Thoracic aorta (tissue), 2 donors: ENCODE results near the gene GTF2A2. TPM values are rescaled to one million over a fixed set of nuclear protein-coding genes. Genes with fewer than 3 reads are reported as not detected.

Source experiments
- ATAC-seq: fragments of 150-250 bp; one replicate; pipeline ENCODE4 v1.8.0; 2017; ENCODE audit warnings: low read depth; ENCODE audit not compliant: insufficient number of reproducible peaks, low FRiP score
- DNase-seq: peaks from one replicate; pipeline ENCODE4 v3.0.0-alpha.2; 2020; ENCODE audit warnings: low spot score
- H3K27ac ChIP-seq, 2 donors: fragments of 200-600 bp; sonication (generic); 1 replicate in 1 of 2; 2 replicates in 1 of 2; pipeline ENCODE4 v1.5.1; 2016; ENCODE audit warnings: mild to moderate bottlenecking in 2 of 2, moderate library complexity in 2 of 2
- H3K27me3 ChIP-seq: fragments of 200-600 bp; sonication (generic); replicated peaks from 2 replicates; pipeline ENCODE4 v1.6.0; 2016; ENCODE audit warnings: mild to moderate bottlenecking; ENCODE audit not compliant: insufficient read depth
- H3K36me3 ChIP-seq: fragments of 200-600 bp; sonication (generic); one replicate; pipeline ENCODE4 v1.5.1; 2016
- H3K4me1 ChIP-seq, 2 donors: fragments of 200-600 bp; sonication (generic); 1 replicate in 1 of 2; 2 replicates in 1 of 2; pipeline versions ENCODE4 v1.5.1 to v1.6.0; 2016; ENCODE audit warnings: low read depth in 2 of 2, mild to moderate bottlenecking in 1 of 2; ENCODE audit not compliant: control insufficient read depth in 1 of 2
- H3K4me3 ChIP-seq: fragments of 200-600 bp; sonication (generic); 2 replicates; pipeline ENCODE4 v1.5.1; 2016; ENCODE audit warnings: mild to moderate bottlenecking
- H3K9me3 ChIP-seq: fragments of 200-600 bp; sonication (generic); 2 replicates; pipeline ENCODE4 v1.5.1; 2016
- CTCF ChIP-seq: fragments of 200-600 bp; sonication (generic); IDR thresholded peaks from one replicate; pipeline ENCODE4 v1.5.1; 2019; ENCODE audit warnings: antibody characterized with exemption
- total RNA-seq, 2 donors: library from RNA; depleted of rRNA; stranded (reverse); fragments of >200 nt; gene quantifications; one replicate each; pipeline versions ENCODE4 v1.1.0 to v1.2.3, GENCODE V29; 2016

GTF2A2 gene
- total RNA-seq, 2 donors from 2014 or later = 23.3 to 26.7 TPM

DNA sequence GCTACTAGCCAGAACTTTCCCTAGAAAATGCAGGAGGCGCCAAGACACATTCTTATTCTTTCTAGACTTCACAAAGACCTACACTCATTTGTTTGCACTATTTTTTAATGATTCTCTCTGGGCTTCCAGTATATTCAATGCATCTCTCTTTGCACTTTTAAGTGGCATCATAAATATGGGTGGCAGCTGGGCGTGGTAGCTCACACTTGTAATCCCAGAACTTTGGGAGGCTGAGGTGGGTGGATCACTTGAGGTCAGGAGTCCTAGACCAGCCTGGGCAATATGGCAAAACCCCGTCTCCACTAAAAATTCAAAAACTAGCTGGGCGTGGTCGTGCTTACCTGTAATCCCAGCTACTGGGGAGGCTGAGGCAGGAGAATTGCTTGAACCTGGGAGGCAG, 51.3 kb downstream of the GTF2A2 start:
- H3K36me3 ChIP-seq = no peaks in the 10 kb centered on the region
- ATAC-seq (no peak), DNase-seq (no peak)
- no peak overlapping the region for H3K27ac ChIP-seq
- no peak for TF ChIP-seq CTCF
- no peaks in the 10 kb centered on the region for H3K27me3 ChIP-seq
- H3K4me3 ChIP-seq = no peak overlapping the region
- H3K4me1 ChIP-seq = no peaks in the 10 kb centered on the region
- no peaks in the 10 kb centered on the region for H3K9me3 ChIP-seq

GRCh38 chr15:59598461-59598860, 58.9 kb downstream of the GTF2A2 start:
- no peak for DNase-seq
- H3K36me3 ChIP-seq = no peaks in the 10 kb centered on the region
- H3K27ac ChIP-seq = no peak overlapping the region
- ATAC-seq = no peak
- no peak for TF ChIP-seq CTCF
- H3K9me3 ChIP-seq = no peaks in the 10 kb centered on the region
- H3K27me3 ChIP-seq = no peaks in the 10 kb centered on the region
- no peak overlapping the region for H3K4me3 ChIP-seq
- no peaks in the 10 kb centered on the region for H3K4me1 ChIP-seq

- Histone ChIP-seq H3K36me3 (no peaks in the 10 kb centered on the region), H3K4me1 (no peaks in the 10 kb centered on the region), H3K27me3 (no peaks in the 10 kb centered on the region), H3K9me3 (no peaks in the 10 kb centered on the region), H3K4me3 (no peak overlapping the region), H3K27ac (no peak overlapping the region)
- no peak for DNase-seq
- no peak for ATAC-seq
- TF ChIP-seq CTCF = no peak
Measured at GRCh38 chr15:59596640-59597039, 60.7 kb downstream of the GTF2A2 start.

DNA sequence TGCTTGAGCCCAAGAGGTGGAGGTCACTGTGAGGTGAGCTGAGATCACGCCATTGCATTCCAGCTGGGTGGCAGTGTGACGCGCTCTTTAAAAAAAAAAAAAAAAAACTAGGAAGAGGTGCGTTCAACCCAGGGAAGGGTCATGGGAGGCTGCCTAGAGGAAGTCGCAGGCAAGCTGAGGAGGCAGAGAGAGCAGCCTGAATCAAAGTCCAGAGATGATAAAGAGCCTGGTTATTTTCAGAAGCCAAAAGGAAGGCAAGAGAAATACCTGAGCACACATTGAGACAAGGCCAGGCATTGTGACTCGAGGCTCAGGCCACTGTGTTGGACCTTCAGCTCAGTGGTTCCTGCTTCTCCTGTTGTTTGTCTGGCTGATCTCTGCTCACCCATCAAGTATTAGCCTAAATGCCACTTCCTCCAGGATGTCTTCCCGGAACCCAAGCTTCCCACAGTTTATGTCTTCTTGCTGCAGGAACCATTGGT, 61.8 kb downstream of the GTF2A2 start:
- ATAC-seq (no peak), DNase-seq (no peak)
- H3K27me3 ChIP-seq = no peaks in the 10 kb centered on the region
- no peak overlapping the region for H3K4me3 ChIP-seq
- no peaks in the 10 kb centered on the region for H3K4me1 ChIP-seq
- no peak overlapping the region for H3K27ac ChIP-seq
- no peak for TF ChIP-seq CTCF
- no peaks in the 10 kb centered on the region for H3K9me3 ChIP-seq
- no peaks in the 10 kb centered on the region for H3K36me3 ChIP-seq

DNA sequence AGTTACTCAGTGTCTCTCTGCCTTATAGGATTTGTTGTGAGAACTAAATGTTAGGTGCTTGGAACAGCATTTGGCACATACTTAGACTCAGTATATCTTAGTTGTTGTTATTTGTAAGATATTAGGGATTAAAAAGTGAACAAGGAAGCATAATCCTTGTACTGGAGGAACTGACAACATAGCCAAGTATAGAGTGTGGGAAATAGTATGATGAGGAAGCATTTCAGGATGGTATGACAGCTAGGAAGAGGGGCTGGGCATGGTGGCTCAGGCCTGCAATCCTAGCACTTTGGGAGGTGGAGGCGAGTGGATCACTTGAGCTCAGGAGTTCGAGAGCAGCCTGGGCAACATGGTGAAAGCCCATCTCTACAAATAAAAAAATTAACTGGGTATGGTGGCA, 62.3 kb downstream of the GTF2A2 start:
- no peaks in the 10 kb centered on the region for H3K4me1 ChIP-seq
- DNase-seq = no peak
- H3K27me3 ChIP-seq = no peaks in the 10 kb centered on the region
- no peak overlapping the region for H3K4me3 ChIP-seq
- no peak overlapping the region for H3K27ac ChIP-seq
- no peaks in the 10 kb centered on the region for H3K36me3 ChIP-seq
- ATAC-seq = no peak
- TF ChIP-seq CTCF = no peak
- no peaks in the 10 kb centered on the region for H3K9me3 ChIP-seq
